Measurements from ENCODE around the gene SLC5A12. TPM values are rescaled to one million over a fixed set of nuclear protein-coding genes. Genes with fewer than 3 reads are reported as not detected.
A peak's percentile ranks its signal among the peaks of the same experiment; 100 is the strongest.

The SLC5A12 gene
- total RNA-seq, 1 experiment from 2014 or later, result not detected

DNA sequence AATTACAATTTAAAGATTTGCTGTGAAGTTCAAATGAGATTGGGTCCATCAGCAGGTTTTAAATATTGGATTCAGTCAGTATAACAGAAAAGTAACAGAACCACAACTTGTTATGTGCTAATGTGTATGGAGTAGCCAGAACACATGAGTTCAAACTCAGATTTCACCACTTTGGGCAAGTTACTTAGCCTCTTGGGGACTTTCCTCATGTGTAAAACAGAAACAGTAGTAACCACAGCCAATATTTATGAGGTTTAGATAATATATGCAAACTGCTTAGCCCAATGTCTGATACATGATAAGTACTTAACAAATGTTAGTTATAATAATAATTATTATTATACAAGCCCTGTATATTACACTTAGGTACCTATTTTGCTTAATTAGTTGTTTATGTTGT, 21.8 kb upstream of the SLC5A12 start:
- Mint-ChIP-seq H3K36me3 (ENCODE audit: insufficient read depth, unreplicated experiment) (no peaks in the 10 kb centered on the region), H3K9me3 (ENCODE audit: unreplicated experiment) (no peaks in the 10 kb centered on the region), H3K27me3 (ENCODE audit: insufficient read depth, unreplicated experiment) (no peaks in the 10 kb centered on the region), H3K4me1 (ENCODE audit: insufficient read depth, unreplicated experiment) (peaks cover 13% of the 10 kb centered on the region), H3K4me3 (ENCODE audit: unreplicated experiment) (no peak overlapping the region), H3K27ac (ENCODE audit: low read depth, unreplicated experiment) (no peak overlapping the region)
- no TSS peak for BruUV-seq (replicated peaks)
- ChIA-PET CTCF (interaction anchor here (0.7 kb wide), 1 partner anchor 381 kb away, joined by 3 read pairs; no protein-coding TSS in a partner anchor), POLR2A (no interaction called here)
- intact Hi-C loops (cut with micrococcal nuclease), result no loop called here
- DNase-seq (ENCODE audit: unreplicated experiment), result no peak
- TF ChIP-seq, protein P1, sequence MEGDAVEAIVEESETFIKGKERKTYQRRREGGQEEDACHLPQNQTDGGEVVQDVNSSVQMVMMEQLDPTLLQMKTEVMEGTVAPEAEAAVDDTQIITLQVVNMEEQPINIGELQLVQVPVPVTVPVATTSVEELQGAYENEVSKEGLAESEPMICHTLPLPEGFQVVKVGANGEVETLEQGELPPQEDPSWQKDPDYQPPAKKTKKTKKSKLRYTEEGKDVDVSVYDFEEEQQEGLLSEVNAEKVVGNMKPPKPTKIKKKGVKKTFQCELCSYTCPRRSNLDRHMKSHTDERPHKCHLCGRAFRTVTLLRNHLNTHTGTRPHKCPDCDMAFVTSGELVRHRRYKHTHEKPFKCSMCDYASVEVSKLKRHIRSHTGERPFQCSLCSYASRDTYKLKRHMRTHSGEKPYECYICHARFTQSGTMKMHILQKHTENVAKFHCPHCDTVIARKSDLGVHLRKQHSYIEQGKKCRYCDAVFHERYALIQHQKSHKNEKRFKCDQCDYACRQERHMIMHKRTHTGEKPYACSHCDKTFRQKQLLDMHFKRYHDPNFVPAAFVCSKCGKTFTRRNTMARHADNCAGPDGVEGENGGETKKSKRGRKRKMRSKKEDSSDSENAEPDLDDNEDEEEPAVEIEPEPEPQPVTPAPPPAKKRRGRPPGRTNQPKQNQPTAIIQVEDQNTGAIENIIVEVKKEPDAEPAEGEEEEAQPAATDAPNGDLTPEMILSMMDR (IDR thresholded peaks at IDR 0.05; ENCODE audit: unreplicated experiment), result no peak

DNA sequence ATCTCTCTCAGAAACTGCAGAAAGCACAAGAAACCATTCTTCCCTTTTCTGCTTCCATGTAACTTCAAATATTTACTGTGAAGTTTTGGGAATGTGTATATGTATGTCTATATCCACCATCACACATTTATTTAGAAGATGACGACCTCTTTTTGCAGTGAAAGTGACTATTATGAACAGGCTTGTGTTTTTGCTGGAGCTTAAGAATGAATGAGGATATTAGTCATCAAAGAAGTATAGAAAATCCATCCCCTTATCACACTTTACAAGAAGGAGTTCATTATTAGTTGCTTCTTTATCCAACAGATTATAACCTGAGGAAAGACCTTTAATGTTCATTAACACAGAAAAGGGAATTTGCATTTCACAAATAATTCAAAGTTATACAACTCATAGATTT, 21.1 kb upstream of the SLC5A12 start:
- no TSS peak for BruUV-seq (replicated peaks)
- no peaks in the 10 kb centered on the region for H3K27me3 Mint-ChIP-seq (ENCODE audit: insufficient read depth, unreplicated experiment)
- peaks cover 13% of the 10 kb centered on the region for H3K4me1 Mint-ChIP-seq (ENCODE audit: insufficient read depth, unreplicated experiment)
- CTCF ChIA-PET, result interaction anchor here (0.7 kb wide), 1 partner anchor 382 kb away, joined by 3 read pairs; no protein-coding TSS in a partner anchor
- no peaks in the 10 kb centered on the region for H3K9me3 Mint-ChIP-seq (ENCODE audit: unreplicated experiment)
- no peaks in the 10 kb centered on the region for H3K36me3 Mint-ChIP-seq (ENCODE audit: insufficient read depth, unreplicated experiment)
- TF ChIP-seq, protein P1 (IDR thresholded peaks at IDR 0.05; ENCODE audit: unreplicated experiment), result no peak
- no peak for DNase-seq (ENCODE audit: unreplicated experiment)
- POLR2A ChIA-PET, result no interaction called here
- intact Hi-C loops (cut with micrococcal nuclease), result no loop called here
- H3K4me3 Mint-ChIP-seq (ENCODE audit: unreplicated experiment), result no peak overlapping the region
- no peak overlapping the region for H3K27ac Mint-ChIP-seq (ENCODE audit: low read depth, unreplicated experiment)

DNA sequence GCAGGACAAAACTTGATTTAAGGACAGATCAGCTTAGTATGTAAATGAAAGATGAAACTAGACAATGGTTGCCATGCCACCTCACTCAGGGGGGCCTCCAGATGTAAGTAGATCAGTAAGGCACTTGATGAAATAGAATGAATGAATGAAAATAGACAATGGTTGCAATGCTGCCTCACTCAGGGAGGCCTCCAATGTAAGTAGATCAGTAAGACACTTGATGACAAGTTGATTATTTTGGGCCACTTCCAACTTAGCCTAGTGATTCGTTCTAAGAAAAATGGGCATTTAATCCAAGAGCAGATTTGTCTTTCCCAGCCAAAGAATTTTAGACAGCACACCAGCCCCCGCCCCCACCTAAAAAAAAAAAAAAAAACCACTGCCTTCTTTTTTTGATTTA, 19.2 kb upstream of the SLC5A12 start:
- no peak overlapping the region for H3K4me3 Mint-ChIP-seq (ENCODE audit: unreplicated experiment)
- H3K27me3 Mint-ChIP-seq (ENCODE audit: insufficient read depth, unreplicated experiment), result no peaks in the 10 kb centered on the region
- no peak overlapping the region for H3K27ac Mint-ChIP-seq (ENCODE audit: low read depth, unreplicated experiment)
- no peaks in the 10 kb centered on the region for H3K9me3 Mint-ChIP-seq (ENCODE audit: unreplicated experiment)
- intact Hi-C loops (cut with micrococcal nuclease), result no loop called here
- H3K4me1 Mint-ChIP-seq (ENCODE audit: insufficient read depth, unreplicated experiment), result peaks cover 13% of the 10 kb centered on the region
- CTCF ChIA-PET, result interaction anchor here (0.6 to 1.0 kb wide), 3 partner anchors 13 to 628 kb away, joined by 3 to 4 read pairs (median 3); no protein-coding TSS in a partner anchor
- TF ChIP-seq, protein P1 (IDR thresholded peaks at IDR 0.05; ENCODE audit: unreplicated experiment), result no peak
- peak; percentile 56 for DNase-seq (ENCODE audit: unreplicated experiment)
- H3K36me3 Mint-ChIP-seq (ENCODE audit: insufficient read depth, unreplicated experiment), result no peaks in the 10 kb centered on the region
- no TSS peak for BruUV-seq (replicated peaks)
- POLR2A ChIA-PET, result no interaction called here

DNA sequence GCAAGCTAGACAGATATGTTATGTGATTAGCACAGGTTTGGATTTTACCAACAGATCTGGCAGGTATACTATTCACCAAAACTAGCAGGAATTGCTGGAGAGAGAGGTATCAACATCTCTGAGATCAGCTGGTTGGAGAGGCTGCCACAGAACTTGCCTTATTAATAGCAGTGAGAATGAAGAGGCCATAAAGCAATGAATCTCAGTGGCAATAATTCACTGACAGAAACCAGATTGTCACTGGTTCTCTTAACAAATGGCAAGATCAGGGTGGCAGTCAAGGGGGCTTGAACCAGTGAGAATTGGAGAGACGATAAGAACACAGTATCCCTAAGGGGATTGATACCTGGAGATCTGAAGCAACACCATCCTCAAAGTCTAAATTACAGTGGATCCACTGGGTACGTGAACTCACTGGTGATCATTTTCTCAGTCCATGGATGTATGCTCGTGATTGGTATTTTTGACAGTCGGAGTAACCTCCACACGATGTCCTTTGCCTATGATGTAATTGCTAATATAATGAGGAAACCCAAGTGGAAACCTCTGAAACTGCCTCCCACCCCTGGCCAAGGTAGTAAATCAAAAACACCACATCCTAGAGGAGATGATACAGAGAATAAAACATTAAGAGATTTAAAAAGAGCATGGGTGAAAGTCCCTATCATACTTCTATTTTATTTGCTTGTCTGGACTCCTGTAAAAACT, 17.7 kb upstream of the SLC5A12 start:
- ChIA-PET CTCF (no interaction called here), POLR2A (no interaction called here)
- BruUV-seq (replicated peaks), result no TSS peak
- intact Hi-C loops (cut with micrococcal nuclease), result no loop called here
- TF ChIP-seq, protein P1 (IDR thresholded peaks at IDR 0.05; ENCODE audit: unreplicated experiment), result no peak
- H3K27me3 Mint-ChIP-seq (ENCODE audit: insufficient read depth, unreplicated experiment), result no peaks in the 10 kb centered on the region
- H3K4me1 Mint-ChIP-seq (ENCODE audit: insufficient read depth, unreplicated experiment), result peaks cover 13% of the 10 kb centered on the region
- H3K4me3 Mint-ChIP-seq (ENCODE audit: unreplicated experiment), result no peak overlapping the region
- no peaks in the 10 kb centered on the region for H3K36me3 Mint-ChIP-seq (ENCODE audit: insufficient read depth, unreplicated experiment)
- DNase-seq (ENCODE audit: unreplicated experiment), result no peak
- no peaks in the 10 kb centered on the region for H3K9me3 Mint-ChIP-seq (ENCODE audit: unreplicated experiment)
- no peak overlapping the region for H3K27ac Mint-ChIP-seq (ENCODE audit: low read depth, unreplicated experiment)
